ENCODE results near the gene TRIM63.
"Not testable (repeated sequence)": the region's sequence is repeated elsewhere in the genome, so short reads cannot be mapped to it uniquely, and the experiment has no call there.

TRIM63 gene

GRCh38 chr1:26096471-26096870, 29.0 kb upstream of the TRIM63 start:
- H3K4me1 ChIP-seq (ENCODE audit: insufficient read depth, poor library complexity, severe bottlenecking) = peaks cover 14% of the 10 kb centered on the region
- DNase-seq (ENCODE audit: low spot score) = no peak

GRCh38 chr1:26094677-26095383, 27.4 kb upstream of the TRIM63 start:
- H3K36me3 ChIP-seq (ENCODE audit: low read depth) = no peaks in the 10 kb centered on the region
- peaks cover 14% of the 10 kb centered on the region for H3K4me1 ChIP-seq (ENCODE audit: insufficient read depth, poor library complexity, severe bottlenecking)
- no peak for DNase-seq (ENCODE audit: low spot score)
- no peaks in the 10 kb centered on the region for H3K27me3 ChIP-seq (ENCODE audit: insufficient read depth, poor library complexity, severe bottlenecking)
- H3K4me3 ChIP-seq (ENCODE audit: severe bottlenecking) = no peak overlapping the region
- TF ChIP-seq, protein P1, sequence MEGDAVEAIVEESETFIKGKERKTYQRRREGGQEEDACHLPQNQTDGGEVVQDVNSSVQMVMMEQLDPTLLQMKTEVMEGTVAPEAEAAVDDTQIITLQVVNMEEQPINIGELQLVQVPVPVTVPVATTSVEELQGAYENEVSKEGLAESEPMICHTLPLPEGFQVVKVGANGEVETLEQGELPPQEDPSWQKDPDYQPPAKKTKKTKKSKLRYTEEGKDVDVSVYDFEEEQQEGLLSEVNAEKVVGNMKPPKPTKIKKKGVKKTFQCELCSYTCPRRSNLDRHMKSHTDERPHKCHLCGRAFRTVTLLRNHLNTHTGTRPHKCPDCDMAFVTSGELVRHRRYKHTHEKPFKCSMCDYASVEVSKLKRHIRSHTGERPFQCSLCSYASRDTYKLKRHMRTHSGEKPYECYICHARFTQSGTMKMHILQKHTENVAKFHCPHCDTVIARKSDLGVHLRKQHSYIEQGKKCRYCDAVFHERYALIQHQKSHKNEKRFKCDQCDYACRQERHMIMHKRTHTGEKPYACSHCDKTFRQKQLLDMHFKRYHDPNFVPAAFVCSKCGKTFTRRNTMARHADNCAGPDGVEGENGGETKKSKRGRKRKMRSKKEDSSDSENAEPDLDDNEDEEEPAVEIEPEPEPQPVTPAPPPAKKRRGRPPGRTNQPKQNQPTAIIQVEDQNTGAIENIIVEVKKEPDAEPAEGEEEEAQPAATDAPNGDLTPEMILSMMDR (IDR thresholded peaks at IDR 0.05; ENCODE audit: poor library complexity, severe bottlenecking) = no peak
- no peak for ATAC-seq (ENCODE audit: low read depth)
- no peaks in the 10 kb centered on the region for H3K9me3 ChIP-seq (ENCODE audit: severe bottlenecking)
- H3K27ac ChIP-seq (ENCODE audit: poor library complexity, severe bottlenecking) = no peak overlapping the region

More at GRCh38 chr1:26096471-26096870, 29.0 kb upstream of the TRIM63 start:
- no peaks in the 10 kb centered on the region for H3K9me3 ChIP-seq (ENCODE audit: severe bottlenecking)
- TF ChIP-seq, protein P1 (IDR thresholded peaks at IDR 0.05; ENCODE audit: poor library complexity, severe bottlenecking) = no peak
- H3K4me3 ChIP-seq (ENCODE audit: severe bottlenecking) = no peak overlapping the region
- no peak for ATAC-seq (ENCODE audit: low read depth)
- no peak overlapping the region for H3K27ac ChIP-seq (ENCODE audit: poor library complexity, severe bottlenecking)
- no peaks in the 10 kb centered on the region for H3K36me3 ChIP-seq (ENCODE audit: low read depth)
- no peaks in the 10 kb centered on the region for H3K27me3 ChIP-seq (ENCODE audit: insufficient read depth, poor library complexity, severe bottlenecking)

DNA sequence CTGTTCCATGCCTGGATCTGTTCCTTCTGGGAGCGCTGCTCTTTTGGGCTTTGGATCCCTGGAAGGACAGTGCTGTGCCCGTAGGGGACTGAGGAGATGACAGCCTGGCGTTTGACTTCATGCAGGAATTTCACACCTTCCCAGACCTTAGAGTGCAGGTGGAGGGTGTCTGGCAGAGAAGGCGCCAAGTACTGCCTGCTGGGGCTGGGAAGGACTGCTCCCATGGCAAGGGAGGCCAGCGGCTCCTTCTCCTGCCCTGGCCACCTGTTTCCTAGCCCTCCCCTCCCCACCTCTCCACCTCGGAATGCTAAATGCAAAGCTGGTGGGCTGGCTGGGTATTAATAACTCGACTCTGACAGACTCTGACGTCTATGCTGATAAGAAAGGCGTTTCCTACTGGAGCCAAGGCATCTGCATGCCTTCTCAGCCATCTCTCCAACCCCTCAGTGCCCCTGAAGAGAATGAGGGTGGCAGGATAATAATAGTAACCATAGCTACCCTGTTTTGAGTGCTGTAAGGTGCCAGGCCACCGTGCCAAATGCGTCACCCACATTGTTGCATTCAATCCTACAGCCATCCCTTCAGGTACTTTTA, 26.7 kb upstream of the TRIM63 start:
- ATAC-seq (ENCODE audit: low read depth) (no peak), DNase-seq (ENCODE audit: low spot score) (no peak)
- no peaks in the 10 kb centered on the region for H3K27me3 ChIP-seq (ENCODE audit: insufficient read depth, poor library complexity, severe bottlenecking)
- TF ChIP-seq, protein P1 (IDR thresholded peaks at IDR 0.05; ENCODE audit: poor library complexity, severe bottlenecking) = no peak
- peaks cover 14% of the 10 kb centered on the region for H3K4me1 ChIP-seq (ENCODE audit: insufficient read depth, poor library complexity, severe bottlenecking)
- no peaks in the 10 kb centered on the region for H3K9me3 ChIP-seq (ENCODE audit: severe bottlenecking)
- H3K27ac ChIP-seq (ENCODE audit: poor library complexity, severe bottlenecking) = no peak overlapping the region
- no peaks in the 10 kb centered on the region for H3K36me3 ChIP-seq (ENCODE audit: low read depth)
- H3K4me3 ChIP-seq (ENCODE audit: severe bottlenecking) = no peak overlapping the region

DNA sequence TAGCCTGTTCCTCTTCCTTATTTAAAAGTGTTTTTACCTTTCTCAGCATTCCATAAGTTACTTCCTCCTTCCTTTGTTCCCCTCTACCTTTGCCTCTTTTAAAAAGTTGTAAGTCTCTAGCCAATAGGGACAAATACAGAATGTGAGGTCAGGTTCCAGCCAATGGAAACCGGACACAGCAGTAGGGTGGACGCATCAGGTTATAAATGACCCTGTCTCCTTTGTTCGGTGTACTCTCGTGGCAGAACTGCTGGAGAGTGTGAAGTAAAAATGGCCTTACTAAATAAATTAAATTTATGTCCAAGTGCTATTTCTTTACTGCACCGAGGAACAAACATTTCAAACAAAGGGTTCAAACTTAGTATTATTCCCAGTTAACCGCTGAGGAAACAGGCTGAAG, 26.1 kb upstream of the TRIM63 start:
- H3K4me1 ChIP-seq (ENCODE audit: insufficient read depth, poor library complexity, severe bottlenecking) = peaks cover 14% of the 10 kb centered on the region
- not testable (repeated sequence) for ATAC-seq (ENCODE audit: low read depth); DNase-seq (ENCODE audit: low spot score); H3K36me3 ChIP-seq (ENCODE audit: low read depth); H3K27ac ChIP-seq (ENCODE audit: poor library complexity, severe bottlenecking); H3K27me3 ChIP-seq (ENCODE audit: insufficient read depth, poor library complexity, severe bottlenecking); H3K9me3 ChIP-seq (ENCODE audit: severe bottlenecking); H3K4me3 ChIP-seq (ENCODE audit: severe bottlenecking)

DNA sequence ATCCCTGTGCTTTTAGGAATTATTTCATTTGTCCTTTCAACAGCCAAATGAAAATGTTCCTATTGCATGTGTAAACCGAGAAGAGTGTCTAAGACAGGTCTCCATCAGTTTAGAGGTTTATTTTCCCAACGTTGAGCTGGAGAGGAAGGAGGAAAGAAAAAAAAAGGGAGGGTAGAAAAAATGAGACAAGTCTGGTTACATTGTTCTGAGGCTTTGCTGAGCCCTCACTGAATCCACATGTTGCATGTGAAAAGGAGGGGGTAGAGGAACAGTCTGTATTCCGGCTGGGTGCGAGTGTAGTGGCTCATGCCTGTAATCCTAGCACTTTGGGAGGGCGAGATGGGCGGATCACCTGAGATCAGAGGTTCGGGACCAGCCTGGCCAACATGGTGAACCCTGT, 25.0 kb upstream of the TRIM63 start:
- no peak overlapping the region for H3K4me3 ChIP-seq (ENCODE audit: severe bottlenecking)
- H3K9me3 ChIP-seq (ENCODE audit: severe bottlenecking) = no peaks in the 10 kb centered on the region
- TF ChIP-seq, protein P1 (IDR thresholded peaks at IDR 0.05; ENCODE audit: poor library complexity, severe bottlenecking) = no peak
- peaks cover 11% of the 10 kb centered on the region for H3K4me1 ChIP-seq (ENCODE audit: insufficient read depth, poor library complexity, severe bottlenecking)
- ATAC-seq (ENCODE audit: low read depth) (no peak), DNase-seq (ENCODE audit: low spot score) (no peak)
- no peaks in the 10 kb centered on the region for H3K27me3 ChIP-seq (ENCODE audit: insufficient read depth, poor library complexity, severe bottlenecking)
- no peaks in the 10 kb centered on the region for H3K36me3 ChIP-seq (ENCODE audit: low read depth)
- H3K27ac ChIP-seq (ENCODE audit: poor library complexity, severe bottlenecking) = no peak overlapping the region

Data from RWPE2 (cell line).